Stimulated activated CD4-positive, alpha-beta T cell treated with anti-CD3 and anti-CD28 coated beads, Interleukin-1b, Interleukin-23, amount 100 ng/mL, for 4 hours (primary cell): ENCODE measurements around the gene OXSR1.
"Not testable (repeated sequence)": the region's sequence is repeated elsewhere in the genome, so short reads cannot be mapped to it uniquely, and the experiment has no call there.

Experiments used
- DNase-seq, 2 donors: peaks; one replicate each; pipeline ENCODE4 v3.0.0-alpha.2; 2020; ENCODE audit warnings: low read depth in 2 of 2

OXSR1 gene

GRCh38 chr3:38268522-38268921, 103.2 kb downstream of the OXSR1 start:
- no peak for DNase-seq

- no peak for DNase-seq
Measured at GRCh38 chr3:38270606-38271005, 105.3 kb downstream of the OXSR1 start.

- no peak for DNase-seq
Measured at GRCh38 chr3:38271553-38271952, 106.2 kb downstream of the OXSR1 start.

GRCh38 chr3:38274864-38275649, 109.7 kb downstream of the OXSR1 start:
- no peak for DNase-seq

- DNase-seq: no peak
Measured at GRCh38 chr3:38275658-38276057, 110.3 kb downstream of the OXSR1 start.

GRCh38 chr3:38276081-38276916, 111.0 kb downstream of the OXSR1 start:
- DNase-seq: no peak

- no peak for DNase-seq
Measured at GRCh38 chr3:38276917-38277630, 111.7 kb downstream of the OXSR1 start.

GRCh38 chr3:38278841-38279240, 113.5 kb downstream of the OXSR1 start:
- no peak for DNase-seq

- no peak for DNase-seq
Measured at GRCh38 chr3:38281895-38282686, 116.8 kb downstream of the OXSR1 start, which contains the start of gene SLC22A14. Gene SLC22A14, plus strand, starts transcription at chr3:38282294. Its CDS starts 23,733 bp downstream, at chr3:38306027.

- no peak for DNase-seq
Measured at GRCh38 chr3:38283810-38284755, 118.7 kb downstream of the OXSR1 start.

GRCh38 chr3:38284756-38285150, 119.4 kb downstream of the OXSR1 start:
- no peak for DNase-seq

GRCh38 chr3:38289286-38290217, 124.2 kb downstream of the OXSR1 start:
- not testable (repeated sequence) for DNase-seq

GRCh38 chr3:38297053-38297452, 131.7 kb downstream of the OXSR1 start:
- DNase-seq: not testable (repeated sequence)

- no peak for DNase-seq
Measured at GRCh38 chr3:38297537-38297936, 132.2 kb downstream of the OXSR1 start.

GRCh38 chr3:38297947-38298711, 132.8 kb downstream of the OXSR1 start:
- DNase-seq: no peak
